Measurements from ENCODE around the gene NPC1. TPM values are rescaled to one million over a fixed set of nuclear protein-coding genes. Genes with fewer than 3 reads are reported as not detected.

Gene NPC1
- total and polyA plus RNA-seq, 4 experiments from 2014 or later = 14.0 to 64.5 (median 42.4) TPM

DNA sequence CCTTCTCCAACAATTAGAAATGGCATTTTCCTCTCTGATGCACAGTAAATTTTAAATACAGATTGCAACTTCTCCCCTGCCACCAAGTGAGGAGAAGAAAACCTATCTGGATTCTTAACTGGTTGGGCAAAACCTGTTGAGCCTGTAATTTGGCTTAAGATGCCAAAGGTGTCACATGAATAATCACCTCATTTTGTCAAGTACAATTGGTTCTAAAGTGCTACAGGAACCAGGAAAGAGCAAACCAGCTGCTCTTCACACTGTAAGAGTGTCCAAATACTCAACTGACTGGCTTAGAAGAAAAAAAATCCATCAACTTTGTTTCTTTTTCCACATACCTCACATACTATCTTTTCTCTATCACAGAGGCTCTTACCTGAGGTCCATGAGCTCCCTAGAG is 35.4 kb downstream of the NPC1 start:
- Mint-ChIP-seq H3K36me3 (peaks cover 49 to 76% of the 10 kb centered on the region in 2 donors), H3K9me3 (no peaks in the 10 kb centered on the region), H3K27ac (no peak overlapping the region), H3K27me3 (no peaks in the 10 kb centered on the region), H3K4me1 (peaks cover 2 to 5% (median 4%) of the 10 kb centered on the region in 4 donors), H3K4me3 (no peak overlapping the region)
- H3K27me3 ChIP-seq (ENCODE audit: insufficient read depth, low read length) = no peaks in the 10 kb centered on the region
- POLR2A ChIA-PET (ENCODE audit: partially characterized antibody) = interaction anchor here (1.2 kb wide), 1 partner anchor 11 kb away, joined by 6 read pairs; no protein-coding TSS in a partner anchor
- DNase-seq = no peak
- H3K36me3 ChIP-seq (ENCODE audit: insufficient read depth, low read length) = peaks cover 70% of the 10 kb centered on the region
- no peak overlapping the region for H3K4me3 ChIP-seq (ENCODE audit: low read length in 2 of 2)
- peaks cover 4% of the 10 kb centered on the region for H3K4me1 ChIP-seq (ENCODE audit: insufficient read depth, low read length)
- CTCF ChIA-PET (ENCODE audit: partially characterized antibody) = interaction anchor here (1.0 to 4.1 kb wide), 2 partner anchors 20 to 35 kb away, joined by 3 to 17 read pairs; no protein-coding TSS in a partner anchor
- intact Hi-C loops (cut with micrococcal nuclease) = no loop called here
- H3K9me3 ChIP-seq (ENCODE audit: control insufficient read depth in 1 of 2, low read length in 2 of 2) = no peaks in the 10 kb centered on the region
- H3K27ac ChIP-seq (ENCODE audit: low read depth, low read length) = no peak overlapping the region

- no peaks in the 10 kb centered on the region for H3K9me3 Mint-ChIP-seq
- Histone ChIP-seq H3K4me1 (ENCODE audit: insufficient read depth, low read length) (peaks cover 4% of the 10 kb centered on the region), H3K27ac (ENCODE audit: low read depth, low read length) (no peak overlapping the region), H3K27me3 (ENCODE audit: insufficient read depth, low read length) (no peaks in the 10 kb centered on the region), H3K9me3 (ENCODE audit: control insufficient read depth in 1 of 2, low read length in 2 of 2) (no peaks in the 10 kb centered on the region), H3K36me3 (ENCODE audit: insufficient read depth, low read length) (peaks cover 60% of the 10 kb centered on the region), H3K4me3 (ENCODE audit: low read length in 2 of 2) (no peak overlapping the region)
- CTCF ChIA-PET (ENCODE audit: partially characterized antibody) = interaction anchor here (0.7 to 1.7 kb wide), 2 partner anchors 32 to 37 kb away, joined by 3 read pairs; no protein-coding TSS in a partner anchor
- H3K4me1 Mint-ChIP-seq = peaks cover 0 to 5% (median 4%) of the 10 kb centered on the region in 4 donors
- peaks cover 43 to 70% of the 10 kb centered on the region in 2 donors for H3K36me3 Mint-ChIP-seq
- H3K27ac Mint-ChIP-seq = peak overlapping the region in 3 of 7 donors; percentile 1 to 78 (median 13)
- no peak overlapping the region for H3K4me3 Mint-ChIP-seq
- POLR2A ChIA-PET (ENCODE audit: partially characterized antibody) = no interaction called here
- H3K27me3 Mint-ChIP-seq = no peaks in the 10 kb centered on the region
- intact Hi-C loops (cut with micrococcal nuclease) = no loop called here
- DNase-seq = no peak
These were observed 37.6 kb downstream of the NPC1 start for GRCh38 chr18:23548719-23549118.

GRCh38 chr18:23548275-23548674 is 38.0 kb downstream of the NPC1 start:
- CTCF ChIA-PET (ENCODE audit: partially characterized antibody) = no interaction called here
- H3K4me3 ChIP-seq (ENCODE audit: low read length in 2 of 2) = no peak overlapping the region
- no peak overlapping the region for H3K27ac ChIP-seq (ENCODE audit: low read depth, low read length)
- peaks cover 56% of the 10 kb centered on the region for H3K36me3 ChIP-seq (ENCODE audit: insufficient read depth, low read length)
- Mint-ChIP-seq H3K4me1 (peaks cover 0 to 8% (median 4%) of the 10 kb centered on the region in 4 donors), H3K36me3 (peaks cover 46 to 68% of the 10 kb centered on the region in 2 donors), H3K4me3 (no peak overlapping the region), H3K9me3 (no peaks in the 10 kb centered on the region), H3K27ac (peak overlapping the region in 3 of 7 donors; percentile 1 to 78 (median 13)), H3K27me3 (no peaks in the 10 kb centered on the region)
- DNase-seq = no peak
- POLR2A ChIA-PET (ENCODE audit: partially characterized antibody) = no interaction called here
- H3K4me1 ChIP-seq (ENCODE audit: insufficient read depth, low read length) = peaks cover 4% of the 10 kb centered on the region
- H3K9me3 ChIP-seq (ENCODE audit: control insufficient read depth in 1 of 2, low read length in 2 of 2) = no peaks in the 10 kb centered on the region
- intact Hi-C loops (cut with micrococcal nuclease) = no loop called here
- H3K27me3 ChIP-seq (ENCODE audit: insufficient read depth, low read length) = no peaks in the 10 kb centered on the region

DNA sequence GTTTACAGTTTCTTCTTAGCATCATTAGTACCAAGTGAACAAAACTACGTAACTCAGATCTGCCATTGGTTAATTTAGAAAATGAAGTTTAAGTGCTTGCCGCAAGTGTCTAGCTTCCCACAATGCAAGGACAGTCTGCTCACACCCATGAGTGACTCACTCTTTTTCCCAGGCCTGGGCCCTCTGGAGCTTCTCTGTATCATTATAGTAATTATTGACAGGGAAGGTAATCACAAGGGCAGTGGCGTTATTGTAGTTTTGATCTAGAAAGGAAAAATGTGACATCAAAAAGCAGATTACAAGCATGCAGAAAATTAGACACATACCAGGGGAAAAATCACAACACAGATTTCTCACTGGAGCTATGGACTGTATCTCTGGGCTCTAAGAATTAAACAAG is 38.5 kb downstream of the NPC1 start:
- no peaks in the 10 kb centered on the region for H3K27me3 ChIP-seq (ENCODE audit: insufficient read depth, low read length)
- H3K4me1 ChIP-seq (ENCODE audit: insufficient read depth, low read length) = peaks cover 4% of the 10 kb centered on the region
- no peak overlapping the region for H3K4me3 ChIP-seq (ENCODE audit: low read length in 2 of 2)
- H3K27ac ChIP-seq (ENCODE audit: low read depth, low read length) = no peak overlapping the region
- CTCF ChIA-PET (ENCODE audit: partially characterized antibody) = no interaction called here
- POLR2A ChIA-PET (ENCODE audit: partially characterized antibody) = no interaction called here
- peaks cover 42 to 64% of the 10 kb centered on the region in 2 donors for H3K36me3 Mint-ChIP-seq
- peaks cover 52% of the 10 kb centered on the region for H3K36me3 ChIP-seq (ENCODE audit: insufficient read depth, low read length)
- H3K4me1 Mint-ChIP-seq = peaks cover under 1 to 8% (median 5%) of the 10 kb centered on the region in 4 donors
- no peaks in the 10 kb centered on the region for H3K9me3 Mint-ChIP-seq
- no peaks in the 10 kb centered on the region for H3K27me3 Mint-ChIP-seq
- H3K27ac Mint-ChIP-seq = peak overlapping the region in 2 of 7 donors; percentile 4 to 16
- no peak overlapping the region for H3K4me3 Mint-ChIP-seq
- H3K9me3 ChIP-seq (ENCODE audit: control insufficient read depth in 1 of 2, low read length in 2 of 2) = no peaks in the 10 kb centered on the region
- DNase-seq = no peak
- intact Hi-C loops (cut with micrococcal nuclease) = no loop called here

DNA sequence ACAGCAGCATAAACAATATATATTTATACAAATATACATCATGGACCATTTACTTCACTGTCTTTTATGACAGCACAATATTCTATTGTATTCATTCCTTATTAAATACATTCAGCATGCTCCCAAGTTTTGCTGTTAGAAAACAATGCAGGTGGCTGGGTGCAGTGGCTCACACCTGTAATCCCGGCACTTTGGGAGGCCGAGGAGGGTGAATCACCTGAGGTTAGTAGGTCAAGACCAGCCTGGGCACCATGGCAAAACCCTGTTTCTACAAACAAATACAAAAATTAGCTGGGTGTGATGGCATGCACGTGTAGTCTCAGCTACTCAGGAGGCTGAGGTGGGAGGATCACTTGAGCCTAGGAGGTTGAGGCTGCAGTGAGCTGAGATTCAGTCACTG is 39.0 kb downstream of the NPC1 start:
- intact Hi-C loops (cut with micrococcal nuclease) = no loop called here
- H3K4me1 Mint-ChIP-seq = peaks cover 6 to 11% (median 9%) of the 10 kb centered on the region in 4 donors
- POLR2A ChIA-PET (ENCODE audit: partially characterized antibody) = no interaction called here
- no peaks in the 10 kb centered on the region for H3K27me3 Mint-ChIP-seq
- H3K9me3 Mint-ChIP-seq = no peaks in the 10 kb centered on the region
- peak overlapping the region in 3 of 7 donors; percentile 15 to 53 (median 16) for H3K27ac Mint-ChIP-seq
- H3K4me3 ChIP-seq (ENCODE audit: low read length in 2 of 2) = no peak overlapping the region
- no peak overlapping the region for H3K4me3 Mint-ChIP-seq
- CTCF ChIA-PET (ENCODE audit: partially characterized antibody) = no interaction called here
- peaks cover 37 to 64% of the 10 kb centered on the region in 2 donors for H3K36me3 Mint-ChIP-seq
- peaks cover 8% of the 10 kb centered on the region for H3K4me1 ChIP-seq (ENCODE audit: insufficient read depth, low read length)
- no peak for DNase-seq
- peaks cover 52% of the 10 kb centered on the region for H3K36me3 ChIP-seq (ENCODE audit: insufficient read depth, low read length)
- H3K27ac ChIP-seq (ENCODE audit: low read depth, low read length) = no peak overlapping the region
- no peaks in the 10 kb centered on the region for H3K9me3 ChIP-seq (ENCODE audit: control insufficient read depth in 1 of 2, low read length in 2 of 2)
- no peaks in the 10 kb centered on the region for H3K27me3 ChIP-seq (ENCODE audit: insufficient read depth, low read length)

DNA sequence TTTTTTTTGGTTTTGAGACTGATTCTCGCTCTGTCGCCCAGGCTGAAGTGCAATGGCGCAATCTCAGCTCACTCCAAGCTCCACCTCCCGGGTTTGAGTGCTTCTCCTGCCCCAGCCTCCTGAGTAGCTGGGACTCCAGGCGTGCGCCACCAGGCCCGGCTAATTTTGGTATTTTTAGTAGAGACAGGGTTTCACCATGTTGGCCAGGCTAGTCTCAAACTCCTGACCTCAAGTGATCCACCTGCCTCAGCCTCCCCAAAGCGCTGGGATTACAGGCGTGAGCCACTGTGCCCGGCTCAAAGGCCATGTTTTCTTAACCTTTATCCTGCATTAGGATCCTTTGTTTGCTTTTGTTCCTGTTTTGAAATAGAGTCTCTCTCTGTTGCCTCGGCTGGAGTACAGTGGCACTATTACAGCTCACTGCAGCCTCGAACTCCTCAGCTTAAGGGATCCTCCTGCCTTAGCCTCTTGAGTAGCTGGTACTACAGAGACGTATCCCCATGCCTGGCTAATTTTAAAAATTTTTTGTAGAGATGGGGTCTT is 41.0 kb downstream of the NPC1 start:
- Histone ChIP-seq H3K9me3 (ENCODE audit: control insufficient read depth in 1 of 2, low read length in 2 of 2) (no peaks in the 10 kb centered on the region), H3K36me3 (ENCODE audit: insufficient read depth, low read length) (peaks cover 40% of the 10 kb centered on the region), H3K27me3 (ENCODE audit: insufficient read depth, low read length) (no peaks in the 10 kb centered on the region), H3K27ac (ENCODE audit: low read depth, low read length) (no peak overlapping the region), H3K4me3 (ENCODE audit: low read length in 2 of 2) (no peak overlapping the region), H3K4me1 (ENCODE audit: insufficient read depth, low read length) (peaks cover 28% of the 10 kb centered on the region)
- Mint-ChIP-seq H3K9me3 (no peaks in the 10 kb centered on the region), H3K27me3 (no peaks in the 10 kb centered on the region), H3K4me3 (no peak overlapping the region), H3K36me3 (peaks cover 30 to 63% of the 10 kb centered on the region in 2 donors), H3K4me1 (peaks cover 24 to 30% (median 27%) of the 10 kb centered on the region in 4 donors), H3K27ac (peak overlapping the region in 2 of 7 donors; percentile 56 to 65)
- ChIA-PET POLR2A (ENCODE audit: partially characterized antibody) (interaction anchor here (0.6 kb wide), 1 partner anchor 10 kb away, joined by 3 read pairs; no protein-coding TSS in a partner anchor), CTCF (ENCODE audit: partially characterized antibody) (interaction anchor here (0.6 to 2.1 kb wide), 3 partner anchors 30 to 45 kb away, joined by 3 to 8 read pairs (median 4); no protein-coding TSS in a partner anchor)
- intact Hi-C loops (cut with micrococcal nuclease) = no loop called here
- no peak for DNase-seq

DNA sequence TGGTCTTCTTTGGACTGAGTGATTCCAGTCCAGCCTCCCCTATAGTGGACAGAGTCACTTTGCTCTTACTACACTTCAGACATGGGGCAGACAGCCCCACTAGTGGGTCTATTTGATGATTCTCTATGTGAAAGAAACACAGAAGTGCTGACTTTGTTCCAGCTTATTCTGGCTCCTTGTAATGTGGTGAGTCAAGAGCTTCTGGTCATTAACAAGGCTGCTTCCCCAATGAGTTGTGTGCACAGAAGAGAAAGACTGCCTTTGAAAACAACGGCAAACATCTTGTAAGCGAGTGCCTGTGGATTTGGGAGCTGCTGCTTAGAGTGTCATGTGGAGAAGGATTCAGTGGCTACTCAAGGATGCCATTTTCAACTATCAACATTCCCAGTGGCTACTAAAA is 43.8 kb downstream of the NPC1 start:
- Mint-ChIP-seq H3K4me1 (peaks cover 31 to 47% (median 37%) of the 10 kb centered on the region in 4 donors), H3K27me3 (no peaks in the 10 kb centered on the region), H3K36me3 (peaks cover 50 to 77% of the 10 kb centered on the region in 2 donors), H3K9me3 (no peaks in the 10 kb centered on the region), H3K27ac (peak overlapping the region in 5 of 7 donors; percentile 6 to 96 (median 40)), H3K4me3 (peak overlapping the region in 1 of 8 donors; percentile 26)
- H3K36me3 ChIP-seq (ENCODE audit: insufficient read depth, low read length) = peaks cover 63% of the 10 kb centered on the region
- H3K27ac ChIP-seq (ENCODE audit: low read depth, low read length) = no peak overlapping the region
- no peak overlapping the region for H3K4me3 ChIP-seq (ENCODE audit: low read length in 2 of 2)
- ChIA-PET POLR2A (ENCODE audit: partially characterized antibody) (interaction anchor here (1.4 kb wide), 1 partner anchor 23 kb away, joined by 3 read pairs; no protein-coding TSS in a partner anchor), CTCF (ENCODE audit: partially characterized antibody) (interaction anchor here (0.9 to 3.5 kb wide), 7 partner anchors 10 to 585 kb away, joined by 3 to 18 read pairs (median 5); no protein-coding TSS in a partner anchor)
- H3K27me3 ChIP-seq (ENCODE audit: insufficient read depth, low read length) = no peaks in the 10 kb centered on the region
- H3K4me1 ChIP-seq (ENCODE audit: insufficient read depth, low read length) = peaks cover 40% of the 10 kb centered on the region
- DNase-seq = no peak
- H3K9me3 ChIP-seq (ENCODE audit: control insufficient read depth in 1 of 2, low read length in 2 of 2) = no peaks in the 10 kb centered on the region
- intact Hi-C loops (cut with micrococcal nuclease) = no loop called here

All from CD4-positive, alpha-beta memory T cell (primary cell).